ENCODE results near the gene RPL19. TPM values are rescaled to one million over a fixed set of nuclear protein-coding genes. Genes with fewer than 3 reads are reported as not detected.

Gene RPL19
- total RNA-seq, 2 experiments from 2014 or later, result 3,527 to 3,670 TPM

- Mint-ChIP-seq H3K9me3 (no peaks in the 10 kb centered on the region), H3K27me3 (no peaks in the 10 kb centered on the region), H3K4me1 (ENCODE audit: low read depth) (peaks cover 67% of the 10 kb centered on the region), H3K27ac (peak overlapping the region; percentile 94), H3K36me3 (ENCODE audit: low read depth) (peaks cover 38% of the 10 kb centered on the region), H3K4me3 (peak overlapping the region; percentile 90)
- H3K4me3 ChIP-seq (ENCODE audit: low read length), result peak overlapping the region; percentile 90
- peak overlapping the region; percentile 48 to 63 for H3K27ac ChIP-seq (ENCODE audit: low read depth in 1 of 2, low read length in 2 of 2)
- H3K36me3 ChIP-seq (ENCODE audit: insufficient read depth, low read length), result peaks cover 30% of the 10 kb centered on the region
- ChIA-PET POLR2A (interaction anchor here (0.8 to 3.0 kb wide), 2 partner anchors 11 to 32 kb away, joined by 3 to 35 read pairs; partner anchors contain the start of gene ARL5C), CTCF (interaction anchor here (1.3 kb wide), 1 partner anchor 9 kb away, joined by 4 read pairs; no protein-coding TSS in a partner anchor)
- peak in 1 of 14 experiments; percentile 35 for DNase-seq
- no peak for ATAC-seq (ENCODE audit: poor library complexity)
- H3K27me3 ChIP-seq (ENCODE audit: control insufficient read depth in 1 of 2, insufficient read depth in 2 of 2, low read length in 2 of 2), result no peaks in the 10 kb centered on the region
- peaks cover 83% of the 10 kb centered on the region for H3K4me1 ChIP-seq (ENCODE audit: insufficient read depth, low read length)
- TF ChIP-seq CTCF (IDR thresholded peaks at IDR 0.05), result no peak
- intact Hi-C loops (cut with DNase I, micrococcal nuclease), result no loop called here
- H3K9me3 ChIP-seq (ENCODE audit: control insufficient read depth in 1 of 2, insufficient read depth in 1 of 2, low read length in 2 of 2), result no peaks in the 10 kb centered on the region
Observed at GRCh38 chr17:39198186-39198566, 1.9 kb upstream of the RPL19 start.

- Histone ChIP-seq H3K4me1 (ENCODE audit: insufficient read depth, low read length) (peaks cover 78% of the 10 kb centered on the region), H3K4me3 (ENCODE audit: low read length) (peak overlapping the region; percentile 90), H3K36me3 (ENCODE audit: insufficient read depth, low read length) (peaks cover 38% of the 10 kb centered on the region), H3K9me3 (ENCODE audit: control insufficient read depth in 1 of 2, insufficient read depth in 1 of 2, low read length in 2 of 2) (no peaks in the 10 kb centered on the region), H3K27ac (ENCODE audit: low read depth in 1 of 2, low read length in 2 of 2) (peak overlapping the region; percentile 96 to 99), H3K27me3 (ENCODE audit: control insufficient read depth in 1 of 2, insufficient read depth in 2 of 2, low read length in 2 of 2) (no peaks in the 10 kb centered on the region)
- POLR2A ChIA-PET, result interaction anchor here (0.6 to 3.0 kb wide), 41 partner anchors 8 to 727 kb away, joined by 3 to 47 read pairs (median 4); partner anchors contain the start of genes ARL5C, CDK12, CWC25 and FBXL20
- Mint-ChIP-seq H3K4me1 (ENCODE audit: low read depth) (peaks cover 65% of the 10 kb centered on the region), H3K36me3 (ENCODE audit: low read depth) (peaks cover 53% of the 10 kb centered on the region), H3K4me3 (peak overlapping the region; percentile 90), H3K27ac (peak overlapping the region; percentile 94), H3K27me3 (no peaks in the 10 kb centered on the region), H3K9me3 (no peaks in the 10 kb centered on the region)
- DNase-seq (peak; percentile 69 to 95 (median 83)), ATAC-seq (ENCODE audit: poor library complexity) (peak; percentile 65)
- no peak for TF ChIP-seq CTCF (IDR thresholded peaks at IDR 0.05)
- CTCF ChIA-PET, result interaction anchor here (1.4 to 2.8 kb wide), 4 partner anchors 25 to 39 kb away, joined by 6 to 12 read pairs (median 10); no protein-coding TSS in a partner anchor
- intact Hi-C loops (cut with DNase I, micrococcal nuclease), result loop anchor here in 1 of 2 experiments (5.0 kb wide), 1 partner anchor 263 kb away; the partner anchor contains the start of gene CDK12
Observed at GRCh38 chr17:39199820-39200069, 338 bp upstream of the RPL19 start.

GRCh38 chr17:39200957-39201510 lies 951 bp downstream of the RPL19 start:
- intact Hi-C loops (cut with DNase I, micrococcal nuclease), result loop anchor here in 1 of 2 experiments (5.0 kb wide), 1 partner anchor 261 kb away; the partner anchor contains the start of gene CDK12
- Mint-ChIP-seq H3K27ac (peak overlapping the region; percentile 94), H3K4me1 (ENCODE audit: low read depth) (peaks cover 58% of the 10 kb centered on the region), H3K27me3 (no peaks in the 10 kb centered on the region), H3K9me3 (no peaks in the 10 kb centered on the region), H3K36me3 (ENCODE audit: low read depth) (peaks cover 56% of the 10 kb centered on the region), H3K4me3 (peak overlapping the region; percentile 90)
- no peaks in the 10 kb centered on the region for H3K27me3 ChIP-seq (ENCODE audit: control insufficient read depth in 1 of 2, insufficient read depth in 2 of 2, low read length in 2 of 2)
- H3K9me3 ChIP-seq (ENCODE audit: control insufficient read depth in 1 of 2, insufficient read depth in 1 of 2, low read length in 2 of 2), result no peaks in the 10 kb centered on the region
- ChIA-PET POLR2A (interaction anchor here (1.7 to 3.0 kb wide), 3 partner anchors 35 to 329 kb away, joined by 5 to 42 read pairs (median 35); partner anchors contain the start of gene ARL5C), CTCF (interaction anchor here (2.1 to 2.8 kb wide), 3 partner anchors 26 to 38 kb away, joined by 7 to 12 read pairs (median 12); no protein-coding TSS in a partner anchor)
- H3K36me3 ChIP-seq (ENCODE audit: insufficient read depth, low read length), result peaks cover 44% of the 10 kb centered on the region
- H3K27ac ChIP-seq (ENCODE audit: low read depth in 1 of 2, low read length in 2 of 2), result peak overlapping the region; percentile 96 to 99
- no peak for ATAC-seq (ENCODE audit: poor library complexity)
- H3K4me3 ChIP-seq (ENCODE audit: low read length), result peak overlapping the region; percentile 90
- no peak for DNase-seq
- peaks cover 65% of the 10 kb centered on the region for H3K4me1 ChIP-seq (ENCODE audit: insufficient read depth, low read length)
- TF ChIP-seq CTCF (IDR thresholded peaks at IDR 0.05), result no peak

All from CD4-positive, alpha-beta T cell (primary cell).